GM21576 (cell line): ENCODE data around the gene ZC3HAV1.
"Not testable (repeated sequence)": the region's sequence is repeated elsewhere in the genome, so short reads cannot be mapped to it uniquely, and the experiment has no call there.

ENCODE experiments used
- ATAC-seq: cut with Tn5 transposase; IDR thresholded peaks from one replicate; pipeline ENCODE4 v1.9.1; 2021; ENCODE audit warnings: mild to moderate bottlenecking, moderate library complexity; ENCODE audit not compliant: unreplicated experiment

ZC3HAV1 gene

GRCh38 chr7:139088268-139088667 lies 21.3 kb downstream of the ZC3HAV1 start:
- no peak for ATAC-seq

- no peak for ATAC-seq
Measured at GRCh38 chr7:139087212-139087611, 22.3 kb downstream of the ZC3HAV1 start.

GRCh38 chr7:139086454-139086853 lies 23.1 kb downstream of the ZC3HAV1 start:
- ATAC-seq = no peak

- ATAC-seq = no peak
Measured at GRCh38 chr7:139084709-139085108, 24.8 kb downstream of the ZC3HAV1 start.

- ATAC-seq = no peak
Measured at GRCh38 chr7:139081584-139081983, 27.9 kb downstream of the ZC3HAV1 start.

- ATAC-seq = no peak
Measured at GRCh38 chr7:139080905-139081304, 28.6 kb downstream of the ZC3HAV1 start.

- ATAC-seq = no peak
Measured at GRCh38 chr7:139079861-139080260, 29.7 kb downstream of the ZC3HAV1 start.

- ATAC-seq = no peak
Measured at GRCh38 chr7:139078911-139079310, 30.6 kb downstream of the ZC3HAV1 start.

GRCh38 chr7:139078399-139078798 lies 31.1 kb downstream of the ZC3HAV1 start:
- ATAC-seq = no peak

- not testable (repeated sequence) for ATAC-seq
Measured at GRCh38 chr7:139077706-139078105, 31.8 kb downstream of the ZC3HAV1 start.

- no peak for ATAC-seq
Measured at GRCh38 chr7:139075871-139076686, 33.4 kb downstream of the ZC3HAV1 start.

- peak; percentile 94 for ATAC-seq
Measured at GRCh38 chr7:139075031-139075652, 34.4 kb downstream of the ZC3HAV1 start.

GRCh38 chr7:139072796-139073195 lies 36.7 kb downstream of the ZC3HAV1 start:
- ATAC-seq = no peak

- no peak for ATAC-seq
Measured at GRCh38 chr7:139071680-139072079, 37.8 kb downstream of the ZC3HAV1 start.

GRCh38 chr7:139068544-139069399 lies 40.7 kb downstream of the ZC3HAV1 start:
- no peak for ATAC-seq

GRCh38 chr7:139066315-139066714 lies 43.2 kb downstream of the ZC3HAV1 start:
- ATAC-seq = no peak

GRCh38 chr7:139065323-139065722 lies 44.2 kb downstream of the ZC3HAV1 start:
- no peak for ATAC-seq

GRCh38 chr7:139061416-139061815 lies 48.1 kb downstream of the ZC3HAV1 start:
- ATAC-seq = no peak

- no peak for ATAC-seq
Measured at GRCh38 chr7:139060695-139061237, 48.8 kb downstream of the ZC3HAV1 start.

- ATAC-seq = no peak
Measured at GRCh38 chr7:139059905-139060304, 49.6 kb downstream of the ZC3HAV1 start.

- no peak for ATAC-seq
Measured at GRCh38 chr7:139058943-139059342, 50.6 kb downstream of the ZC3HAV1 start.
